NCI-H146 (cell line): ENCODE data around the gene TLN1.
A peak's percentile ranks its signal among the peaks of the same experiment; 100 is the strongest.

Experiments
- DNase-seq: peaks from one replicate; lab custom pipeline; 2025; lab: John Stamatoyannopoulos, UW

Gene TLN1

DNA sequence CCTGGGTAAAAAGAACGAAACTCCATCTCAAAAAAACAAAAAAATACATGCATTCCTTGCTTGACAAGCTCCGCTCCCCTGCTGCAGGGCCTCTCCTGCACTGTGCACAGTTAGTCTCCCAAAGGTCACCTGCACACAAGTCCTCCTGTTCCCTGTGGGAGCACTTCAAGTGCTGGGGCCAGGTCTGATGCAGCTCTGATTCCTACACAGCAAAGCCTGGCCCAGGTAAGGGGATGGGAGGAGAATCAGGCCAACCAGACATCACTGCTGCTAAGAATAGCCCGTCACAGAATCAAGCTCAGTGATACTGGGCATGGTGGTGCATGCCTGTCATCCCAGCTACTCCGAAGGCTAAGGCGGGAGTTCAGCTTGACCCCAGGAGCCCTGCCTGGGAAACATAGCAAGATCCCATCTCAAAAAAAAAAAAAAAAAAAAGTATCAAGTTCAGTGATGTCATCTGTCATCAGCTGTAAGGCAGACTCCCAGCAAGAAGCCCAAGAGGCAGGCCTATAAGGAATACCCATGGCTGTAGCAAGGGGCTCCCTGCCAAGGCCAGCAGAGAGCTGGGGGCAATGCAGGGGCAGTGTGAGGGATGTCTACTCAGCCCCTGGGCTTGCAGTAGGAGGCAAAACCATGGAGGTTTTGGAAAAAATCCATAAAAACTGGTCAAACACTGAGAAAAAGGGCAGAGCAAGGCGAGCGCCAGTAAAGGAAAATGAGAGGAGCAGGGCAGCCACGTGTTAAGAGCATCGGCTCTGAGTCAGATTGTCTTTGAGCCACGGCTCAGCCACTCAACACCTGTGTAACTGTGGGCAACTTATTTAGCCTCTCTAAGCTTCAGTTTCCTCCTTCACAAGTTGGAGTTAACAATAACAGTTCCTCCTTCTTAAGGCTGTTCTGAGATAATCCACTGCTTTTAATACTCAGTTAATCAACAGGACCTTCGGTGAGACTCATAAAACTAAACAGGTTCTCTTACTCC, 45.5 kb downstream of the TLN1 start:
- no peak for DNase-seq

DNA sequence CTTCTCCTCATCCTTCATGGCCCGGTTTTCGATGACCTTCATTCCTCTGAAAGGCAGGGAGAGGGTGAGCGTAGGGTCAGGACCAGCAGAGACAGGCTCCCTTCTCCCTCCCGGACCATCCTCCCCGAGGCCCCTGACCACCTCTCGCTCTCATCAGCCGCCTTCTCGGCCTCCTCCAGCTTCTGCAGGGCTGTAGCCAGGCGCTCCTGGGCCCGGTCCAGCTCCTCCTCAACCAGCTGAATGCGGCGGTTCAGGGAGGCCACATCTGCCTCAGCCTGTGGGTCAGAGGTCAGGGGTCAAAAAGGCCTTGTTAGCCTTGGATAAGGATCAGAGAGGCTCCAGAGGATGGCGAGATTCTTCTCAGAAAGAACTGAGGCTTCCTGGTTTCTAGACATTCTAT, 46.5 kb downstream of the TLN1 start:
- no peak for DNase-seq

DNA sequence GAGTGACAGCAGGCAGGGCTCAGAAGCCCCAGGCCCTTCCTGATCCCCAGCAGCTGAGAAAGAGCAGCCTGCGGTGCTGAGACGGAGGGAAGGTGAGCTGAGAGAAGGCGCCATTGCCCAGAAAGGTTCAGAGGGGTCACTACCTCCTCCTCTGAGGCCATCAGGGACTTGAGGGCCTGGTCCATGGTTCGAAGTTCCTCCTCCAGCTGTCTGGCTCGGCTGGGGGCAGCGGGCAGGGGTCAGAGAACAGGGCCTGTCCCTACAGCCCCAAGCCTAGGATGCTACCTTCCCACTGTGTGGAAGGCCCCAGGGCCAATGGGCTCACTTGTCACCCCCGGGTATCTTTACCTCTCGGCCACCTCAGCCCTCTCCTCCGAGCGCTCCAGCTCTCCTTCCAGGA, 47.1 kb downstream of the TLN1 start:
- DNase-seq, result no peak

DNA sequence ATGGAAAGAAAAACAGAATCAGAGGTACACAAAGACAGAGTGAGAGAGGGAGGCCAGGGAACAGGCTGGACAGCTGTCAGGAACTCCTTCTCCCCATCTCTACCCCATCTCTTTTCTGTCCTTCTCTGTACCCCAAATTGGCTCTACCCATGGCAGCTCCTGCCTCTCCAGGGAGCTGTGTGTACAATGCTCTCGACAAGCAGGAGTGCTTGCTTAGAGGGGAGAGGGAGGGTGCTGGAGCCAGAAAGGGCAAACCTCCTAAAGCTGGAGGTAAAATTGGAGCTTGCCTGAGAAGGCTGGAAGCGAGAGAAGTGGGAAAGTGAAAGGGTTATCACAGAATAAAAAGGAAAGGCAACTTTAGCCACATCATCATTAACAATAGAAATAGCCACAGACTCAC, 48.7 kb downstream of the TLN1 start:
- no peak for DNase-seq

DNA sequence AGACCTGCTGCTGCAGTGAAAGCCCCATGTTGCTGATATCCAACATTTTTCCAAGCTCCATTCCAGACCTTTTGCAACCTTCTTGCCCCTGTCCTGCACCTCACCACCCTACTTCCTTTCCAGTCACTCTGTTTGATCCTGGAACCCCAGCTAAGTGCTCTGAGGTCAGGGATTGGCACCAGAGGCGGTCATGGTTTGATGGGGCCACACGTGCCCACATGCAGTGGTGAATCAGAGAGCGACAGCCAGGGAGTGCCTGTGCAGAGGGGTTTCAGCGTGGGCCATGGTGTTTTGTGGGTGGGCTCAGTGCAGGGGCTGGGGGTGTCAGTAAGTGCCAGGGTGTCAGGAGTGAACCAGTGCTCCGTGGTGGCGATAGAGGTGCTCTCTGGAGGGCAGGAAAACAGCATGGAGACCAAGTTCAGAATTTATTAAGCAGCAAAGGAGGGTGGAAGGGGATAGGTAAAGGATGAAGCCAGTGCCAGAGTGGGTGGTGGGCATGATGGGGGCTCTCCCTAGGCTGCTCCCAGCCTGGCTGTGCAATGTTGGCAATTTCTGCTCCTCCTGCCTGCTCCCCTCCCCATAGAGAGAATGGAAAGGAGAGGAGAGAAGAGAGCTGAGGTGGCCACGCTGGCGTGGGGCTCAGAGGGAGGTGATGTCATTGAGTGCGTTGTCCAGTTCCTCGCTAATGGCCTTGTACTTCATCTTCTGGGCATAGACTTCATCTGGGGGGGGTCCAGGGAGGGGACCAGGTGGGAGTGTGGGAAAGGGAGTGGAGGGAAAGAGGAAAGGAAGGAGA, 49.3 kb downstream of the TLN1 start:
- DNase-seq, result no peak

DNA sequence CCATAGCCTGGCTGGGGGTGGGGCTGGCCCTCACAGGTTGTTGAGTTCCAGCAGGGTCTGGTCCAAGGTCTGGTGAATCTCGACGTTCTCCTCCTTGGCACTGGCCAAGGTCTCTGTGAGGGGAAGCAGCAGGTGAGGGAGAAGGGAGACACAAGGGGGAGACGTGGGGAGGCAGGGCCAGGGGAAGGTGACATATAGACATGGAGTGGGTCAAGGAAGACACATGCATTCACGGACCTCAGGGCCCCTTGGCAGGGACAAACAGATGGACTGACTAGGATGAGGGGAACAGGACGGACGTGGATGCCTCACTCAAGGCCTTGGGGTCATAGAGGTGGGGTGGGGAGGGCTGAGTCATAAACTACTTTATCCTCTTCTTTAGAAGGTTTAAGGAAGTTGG, 49.9 kb downstream of the TLN1 start:
- no peak for DNase-seq

DNA sequence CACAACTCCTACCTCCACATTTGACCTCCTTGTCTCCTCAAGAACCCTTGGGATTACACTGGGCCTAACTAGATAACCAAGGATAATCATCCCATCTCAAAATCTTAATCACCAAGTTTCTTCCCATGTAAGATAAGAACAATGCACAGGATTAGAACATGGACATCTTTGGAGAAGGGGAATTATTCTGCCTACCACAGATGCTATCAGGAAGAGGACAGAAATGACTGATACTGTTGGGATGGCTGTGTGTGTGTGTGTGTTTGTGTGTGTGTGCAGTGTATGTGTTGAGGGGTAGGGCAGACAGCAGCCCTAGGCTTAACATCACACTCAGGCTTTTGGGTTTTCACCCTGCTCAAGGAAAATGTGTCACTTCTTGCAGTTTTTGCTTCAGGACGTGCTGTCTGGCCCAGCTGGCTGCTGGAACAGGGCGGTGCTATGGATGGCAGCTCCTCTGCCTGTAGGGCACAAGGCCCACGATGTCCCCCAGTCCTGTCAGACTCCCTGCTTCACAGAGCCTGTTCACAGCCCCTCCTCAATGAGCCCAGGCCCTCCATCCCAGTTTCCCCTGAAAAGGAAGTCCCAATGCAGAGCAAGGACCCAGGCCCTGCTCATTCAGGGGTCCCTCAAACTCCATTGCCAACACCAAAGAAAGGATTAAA, 50.5 kb downstream of the TLN1 start:
- no peak for DNase-seq

DNA sequence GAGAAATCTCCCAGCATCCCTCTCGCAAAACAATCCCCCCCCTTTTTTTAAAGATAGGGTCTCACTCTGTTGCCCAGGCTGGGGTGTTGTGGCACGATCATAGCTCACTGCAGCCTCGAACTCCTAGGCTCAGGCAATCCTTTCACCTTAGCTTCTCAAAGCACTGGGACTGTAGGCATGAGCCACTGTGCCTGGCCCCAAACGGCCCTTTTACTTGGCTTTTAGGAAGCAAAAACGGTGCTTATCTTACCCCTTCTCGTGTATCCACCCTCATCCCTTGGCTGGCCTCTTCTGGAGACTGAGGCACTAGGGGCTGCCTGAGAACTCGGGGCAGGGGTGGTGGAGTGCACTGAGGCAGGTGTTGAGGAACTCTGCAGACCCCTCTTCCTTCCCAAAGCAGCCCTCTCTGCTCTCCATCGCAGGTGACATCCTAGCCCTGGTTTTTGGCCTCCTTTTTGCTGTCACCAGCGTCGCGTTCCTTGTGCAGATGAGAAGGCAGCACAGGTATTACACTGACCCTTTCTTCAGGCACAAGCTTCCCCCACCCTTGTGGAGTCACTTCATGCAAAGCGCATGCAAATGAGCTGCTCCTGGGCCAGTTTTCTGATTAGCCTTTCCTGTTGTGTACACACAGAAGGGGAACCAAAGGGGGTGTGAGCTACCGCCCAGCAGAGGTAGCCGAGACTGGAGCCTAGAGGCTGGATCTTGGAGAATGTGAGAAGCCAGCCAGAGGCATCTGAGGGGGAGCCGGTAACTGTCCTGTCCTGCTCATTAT, 51.5 kb downstream of the TLN1 start:
- no peak for DNase-seq

DNA sequence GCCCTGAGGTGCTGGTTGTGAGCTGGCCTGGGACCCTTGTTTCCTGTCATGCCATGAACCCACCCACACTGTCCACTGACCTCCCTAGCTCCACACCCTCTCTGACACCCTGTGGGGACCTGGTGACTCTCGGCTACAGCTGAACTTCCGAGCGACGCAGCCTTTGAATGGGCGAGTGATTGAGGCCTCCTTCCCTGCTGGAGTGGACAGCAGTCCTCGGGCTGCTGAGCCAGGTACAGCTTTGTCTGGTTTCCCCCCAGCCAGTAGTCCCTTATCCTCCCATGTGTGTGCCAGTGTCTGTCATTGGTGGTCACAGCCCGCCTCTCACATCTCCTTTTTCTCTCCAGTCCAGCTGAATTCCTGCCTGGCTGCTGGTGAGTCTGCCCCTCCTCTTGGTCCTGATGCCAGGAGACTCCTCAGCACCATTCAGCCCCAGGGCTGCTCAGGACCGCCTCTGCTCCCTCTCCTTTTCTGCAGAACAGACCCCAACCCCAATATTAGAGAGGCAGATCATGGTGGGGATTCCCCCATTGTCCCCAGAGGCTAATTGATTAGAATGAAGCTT, 52.1 kb downstream of the TLN1 start:
- no peak for DNase-seq

DNA sequence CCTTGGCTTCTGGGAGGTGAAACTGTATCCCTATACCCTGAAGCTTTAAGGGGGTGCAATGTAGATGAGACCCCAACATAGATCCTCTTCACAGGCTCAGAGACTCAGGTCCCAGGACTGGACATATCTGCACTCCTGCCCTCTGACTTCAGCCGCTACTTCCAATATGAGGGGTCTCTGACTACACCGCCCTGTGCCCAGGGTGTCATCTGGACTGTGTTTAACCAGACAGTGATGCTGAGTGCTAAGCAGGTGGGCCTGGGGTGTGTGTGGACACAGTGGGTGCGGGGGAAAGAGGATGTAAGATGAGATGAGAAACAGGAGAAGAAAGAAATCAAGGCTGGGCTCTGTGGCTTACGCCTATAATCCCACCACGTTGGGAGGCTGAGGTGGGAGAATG, 52.9 kb downstream of the TLN1 start:
- no peak for DNase-seq

DNA sequence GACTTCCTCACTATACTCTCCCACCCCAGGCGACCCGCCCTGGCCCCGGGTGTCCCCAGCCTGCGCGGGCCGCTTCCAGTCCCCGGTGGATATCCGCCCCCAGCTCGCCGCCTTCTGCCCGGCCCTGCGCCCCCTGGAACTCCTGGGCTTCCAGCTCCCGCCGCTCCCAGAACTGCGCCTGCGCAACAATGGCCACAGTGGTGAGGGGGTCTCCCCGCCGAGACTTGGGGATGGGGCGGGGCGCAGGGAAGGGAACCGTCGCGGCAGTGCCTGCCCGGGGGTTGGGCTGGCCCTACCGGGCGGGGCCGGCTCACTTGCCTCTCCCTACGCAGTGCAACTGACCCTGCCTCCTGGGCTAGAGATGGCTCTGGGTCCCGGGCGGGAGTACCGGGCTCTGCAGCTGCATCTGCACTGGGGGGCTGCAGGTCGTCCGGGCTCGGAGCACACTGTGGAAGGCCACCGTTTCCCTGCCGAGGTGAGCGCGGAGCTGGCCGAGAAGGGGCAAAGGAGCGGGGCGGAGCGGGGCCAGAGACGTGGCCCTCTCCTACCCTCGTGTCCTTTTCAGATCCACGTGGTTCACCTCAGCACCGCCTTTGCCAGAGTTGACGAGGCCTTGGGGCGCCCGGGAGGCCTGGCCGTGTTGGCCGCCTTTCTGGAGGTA, 56.1 kb downstream of the TLN1 start:
- no peak for DNase-seq

DNA sequence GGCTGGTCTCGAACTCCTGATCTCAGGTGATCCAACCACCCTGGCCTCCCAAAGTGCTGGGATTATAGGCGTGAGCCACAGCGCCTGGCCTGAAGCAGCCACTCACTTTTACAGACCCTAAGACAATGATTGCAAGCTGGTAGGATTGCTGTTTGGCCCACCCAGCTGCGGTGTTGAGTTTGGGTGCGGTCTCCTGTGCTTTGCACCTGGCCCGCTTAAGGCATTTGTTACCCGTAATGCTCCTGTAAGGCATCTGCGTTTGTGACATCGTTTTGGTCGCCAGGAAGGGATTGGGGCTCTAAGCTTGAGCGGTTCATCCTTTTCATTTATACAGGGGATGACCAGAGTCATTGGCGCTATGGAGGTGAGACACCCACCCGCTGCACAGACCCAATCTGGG, 56.8 kb downstream of the TLN1 start:
- no peak for DNase-seq

DNA sequence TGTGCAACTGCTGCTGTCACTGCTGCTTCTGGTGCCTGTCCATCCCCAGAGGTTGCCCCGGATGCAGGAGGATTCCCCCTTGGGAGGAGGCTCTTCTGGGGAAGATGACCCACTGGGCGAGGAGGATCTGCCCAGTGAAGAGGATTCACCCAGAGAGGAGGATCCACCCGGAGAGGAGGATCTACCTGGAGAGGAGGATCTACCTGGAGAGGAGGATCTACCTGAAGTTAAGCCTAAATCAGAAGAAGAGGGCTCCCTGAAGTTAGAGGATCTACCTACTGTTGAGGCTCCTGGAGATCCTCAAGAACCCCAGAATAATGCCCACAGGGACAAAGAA, 58.0 kb downstream of the TLN1 start:
- no peak for DNase-seq

DNA sequence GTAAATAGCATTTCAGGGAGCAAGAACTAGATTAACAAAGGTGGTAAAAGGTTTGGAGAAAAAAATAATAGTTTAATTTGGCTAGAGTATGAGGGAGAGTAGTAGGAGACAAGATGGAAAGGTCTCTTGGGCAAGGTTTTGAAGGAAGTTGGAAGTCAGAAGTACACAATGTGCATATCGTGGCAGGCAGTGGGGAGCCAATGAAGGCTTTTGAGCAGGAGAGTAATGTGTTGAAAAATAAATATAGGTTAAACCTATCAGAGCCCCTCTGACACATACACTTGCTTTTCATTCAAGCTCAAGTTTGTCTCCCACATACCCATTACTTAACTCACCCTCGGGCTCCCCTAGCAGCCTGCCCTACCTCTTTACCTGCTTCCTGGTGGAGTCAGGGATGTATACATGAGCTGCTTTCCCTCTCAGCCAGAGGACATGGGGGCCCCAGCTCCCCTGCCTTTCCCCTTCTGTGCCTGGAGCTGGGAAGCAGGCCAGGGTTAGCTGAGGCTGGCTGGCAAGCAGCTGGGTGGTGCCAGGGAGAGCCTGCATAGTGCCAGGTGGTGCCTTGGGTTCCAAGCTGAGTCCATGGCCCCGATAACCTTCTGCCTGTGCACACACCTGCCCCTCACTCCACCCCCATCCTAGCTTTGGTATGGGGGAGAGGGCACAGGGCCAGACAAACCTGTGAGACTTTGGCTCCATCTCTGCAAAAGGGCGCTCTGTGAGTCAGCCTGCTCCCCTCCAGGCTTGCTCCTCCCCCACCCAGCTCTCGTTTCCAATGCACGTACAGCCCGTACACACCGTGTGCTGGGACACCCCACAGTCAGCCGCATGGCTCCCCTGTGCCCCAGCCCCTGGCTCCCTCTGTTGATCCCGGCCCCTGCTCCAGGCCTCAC, 58.6 kb downstream of the TLN1 start, which contains the start of gene CA9:
CA9 (plus strand) TSS at position 797 of the 893 bp plus-strand sequence; CDS start at position 829, 32 bp downstream.
- DNase-seq, result no peak

DNA sequence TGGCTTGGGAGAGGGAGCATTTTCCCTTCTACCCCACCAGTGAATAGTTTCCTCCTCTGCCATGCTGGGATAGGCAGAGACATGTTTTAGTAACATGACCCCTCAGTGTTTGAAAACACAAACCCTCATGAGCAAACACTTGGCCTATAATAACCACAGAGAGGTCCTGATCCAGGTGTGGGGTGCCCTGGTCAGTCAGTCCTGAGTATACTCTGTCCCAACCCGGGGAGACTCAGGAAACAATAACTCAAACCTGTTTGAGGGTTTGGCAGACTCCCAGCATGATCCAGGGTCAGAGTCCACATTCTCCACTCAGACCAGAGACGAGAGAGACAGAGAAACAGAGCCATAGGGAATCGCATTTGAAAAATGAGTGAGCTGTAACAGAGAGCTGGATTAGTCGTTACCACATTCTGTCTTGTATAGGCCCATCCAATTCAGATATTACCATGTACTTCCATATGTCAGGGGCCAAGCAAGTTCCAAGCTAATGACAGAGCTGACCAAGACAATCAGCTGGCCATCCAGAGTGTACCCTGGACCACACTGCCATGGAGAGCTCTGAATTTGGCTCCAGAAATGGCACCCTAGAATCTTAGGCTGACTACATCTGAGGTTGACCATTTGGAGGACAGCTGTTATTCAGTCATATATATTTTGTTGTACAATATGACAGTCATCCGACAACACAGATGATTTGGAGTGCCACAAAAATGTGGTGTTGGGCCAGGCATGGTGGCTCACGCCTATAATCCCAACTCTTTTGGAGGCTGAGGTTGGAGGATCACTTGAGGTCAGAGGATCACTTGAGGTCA, 62.5 kb downstream of the TLN1 start:
- DNase-seq, result peak; percentile 62

DNA sequence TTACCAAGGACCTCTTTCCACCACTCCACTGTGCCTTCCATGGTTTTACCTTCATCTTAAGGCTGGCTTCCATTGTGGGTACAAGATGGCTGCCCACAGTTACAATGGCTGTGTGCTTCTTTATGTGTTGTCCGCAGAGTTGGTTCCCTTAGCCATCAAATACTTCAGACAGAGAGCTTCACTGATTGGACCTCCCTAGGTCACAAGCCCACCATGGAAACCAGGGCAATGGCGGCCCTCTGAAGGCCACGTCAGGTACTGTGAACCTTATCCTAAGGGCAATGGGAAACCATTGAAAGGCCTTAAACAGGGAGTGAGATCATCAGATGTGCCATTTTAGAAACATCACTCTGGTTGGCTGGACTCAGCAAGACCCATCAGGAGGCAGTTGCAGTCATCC, 64.1 kb downstream of the TLN1 start:
- DNase-seq, result no peak

DNA sequence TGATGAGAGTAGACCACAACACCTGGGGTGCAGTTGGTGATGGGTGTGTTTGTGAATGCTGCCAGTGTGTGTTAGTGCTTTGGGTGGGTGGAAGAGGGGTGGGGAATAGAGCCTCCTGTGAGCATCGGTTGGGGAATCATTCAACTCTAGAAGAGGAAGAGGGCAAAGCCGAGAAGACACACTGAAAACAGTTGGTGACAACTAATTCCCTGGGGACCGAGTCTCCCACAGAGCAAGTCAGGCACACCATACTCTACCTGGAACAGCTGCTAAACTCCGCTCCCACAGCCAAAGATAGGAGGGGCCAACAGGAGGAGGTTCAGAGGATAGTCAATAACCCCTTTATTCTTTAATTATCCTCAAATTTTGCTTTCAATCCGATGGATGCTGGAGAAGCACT, 65.4 kb downstream of the TLN1 start:
- DNase-seq, result no peak

DNA sequence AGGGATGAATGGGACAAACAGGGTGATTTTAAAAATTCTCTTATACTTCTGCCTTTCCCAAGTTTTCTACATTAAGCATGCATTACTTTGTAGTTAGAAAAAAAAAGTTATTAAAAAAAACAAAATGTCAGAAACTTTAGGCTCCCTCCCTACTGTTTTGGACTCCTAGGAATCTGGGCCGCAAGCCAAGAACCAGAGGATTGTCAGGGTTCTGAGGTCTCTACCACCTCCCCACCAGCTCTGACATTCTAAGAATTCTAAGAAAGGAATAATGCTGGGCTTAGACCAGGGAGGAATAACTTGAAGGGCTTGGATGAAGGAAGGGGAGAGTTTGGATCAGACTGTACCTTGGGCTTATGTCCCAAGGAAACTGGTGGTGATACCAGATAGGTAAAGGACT, 66.0 kb downstream of the TLN1 start:
- no peak for DNase-seq

DNA sequence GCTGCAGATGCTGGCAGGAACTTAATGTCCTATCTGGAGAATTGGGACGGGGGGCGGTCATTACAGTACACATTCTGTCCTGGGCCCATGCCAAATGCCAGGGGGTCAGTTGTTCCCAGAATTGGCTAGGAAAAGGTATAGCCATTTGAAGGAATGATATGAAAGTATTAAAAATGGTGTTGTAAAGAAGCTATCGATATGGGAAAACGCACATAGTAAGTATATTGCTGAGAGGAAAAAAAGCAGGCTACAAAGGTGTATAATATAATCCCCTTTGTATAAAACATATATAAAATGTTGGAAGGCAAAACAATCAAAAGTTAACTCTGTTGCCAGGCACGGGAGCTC, 66.5 kb downstream of the TLN1 start:
- no peak for DNase-seq
